Measurements from ENCODE around the gene STXBP5.
"Not testable (repeated sequence)": the region's sequence is repeated elsewhere in the genome, so short reads cannot be mapped to it uniquely, and the experiment has no call there.

The STXBP5 gene

DNA sequence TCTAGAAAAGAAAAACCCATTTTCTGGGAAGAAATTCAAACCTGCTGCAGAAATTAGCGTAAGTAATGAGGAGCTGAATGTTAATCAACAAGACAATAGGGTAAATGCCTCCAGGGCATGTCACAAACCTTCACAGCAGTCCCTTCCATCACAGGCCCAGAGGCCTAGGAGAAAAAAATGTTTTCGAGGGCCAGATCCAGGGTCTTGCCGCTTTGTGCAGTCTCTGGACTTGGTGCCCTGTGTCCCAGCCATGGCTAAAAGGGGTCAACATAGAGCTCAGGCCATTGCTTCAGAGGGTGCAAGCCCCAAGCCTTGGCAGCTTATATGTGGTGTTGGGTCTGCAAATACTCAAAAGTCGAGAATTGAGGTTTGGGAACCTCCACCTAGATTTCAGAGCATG is 99.8 kb downstream of the STXBP5 start:
- DNase-seq = no peak

DNA sequence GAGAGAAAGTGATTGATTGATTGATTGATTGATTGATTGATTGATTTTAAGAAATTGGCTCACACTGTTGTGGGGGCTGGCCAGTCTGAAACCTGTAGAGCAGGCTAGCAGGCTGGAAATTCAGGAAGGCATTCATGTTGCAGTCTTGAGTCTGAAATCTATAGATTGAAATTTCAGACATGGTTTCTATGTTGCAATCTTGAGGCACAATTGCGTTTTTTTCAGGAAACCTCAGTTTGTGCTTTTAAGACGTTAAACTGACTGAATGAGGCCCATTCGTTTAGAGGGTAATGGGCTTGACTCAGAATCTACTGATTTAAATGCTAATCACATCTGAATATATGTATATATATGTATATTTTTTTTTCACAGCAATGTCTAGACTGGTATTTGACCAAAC is 106.3 kb downstream of the STXBP5 start:
- no peak for DNase-seq

GRCh38 chr6:147311218-147311617 is 107.0 kb downstream of the STXBP5 start:
- no peak for DNase-seq

DNA sequence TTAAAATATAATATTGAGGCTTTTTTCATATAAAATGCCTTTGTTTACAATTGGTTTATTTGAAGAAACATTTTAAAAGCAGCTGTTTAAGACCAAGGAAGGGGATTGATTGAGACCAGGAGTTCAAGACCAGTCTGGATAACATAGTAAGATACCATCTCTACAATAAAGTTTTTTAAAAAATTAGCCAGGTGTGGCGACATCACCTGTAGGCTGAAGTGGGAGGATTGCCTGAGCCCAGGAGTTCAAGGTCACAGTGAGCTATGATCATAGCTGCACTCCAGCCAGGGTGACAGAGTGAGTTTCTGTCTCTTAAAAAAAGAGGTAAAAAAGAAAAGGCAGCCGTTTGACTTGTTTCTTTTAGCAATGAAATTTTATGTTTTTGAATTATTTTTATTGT is 117.0 kb downstream of the STXBP5 start:
- DNase-seq = no peak

- DNase-seq = no peak
These were observed 118.3 kb downstream of the STXBP5 start for GRCh38 chr6:147322299-147323162.

DNA sequence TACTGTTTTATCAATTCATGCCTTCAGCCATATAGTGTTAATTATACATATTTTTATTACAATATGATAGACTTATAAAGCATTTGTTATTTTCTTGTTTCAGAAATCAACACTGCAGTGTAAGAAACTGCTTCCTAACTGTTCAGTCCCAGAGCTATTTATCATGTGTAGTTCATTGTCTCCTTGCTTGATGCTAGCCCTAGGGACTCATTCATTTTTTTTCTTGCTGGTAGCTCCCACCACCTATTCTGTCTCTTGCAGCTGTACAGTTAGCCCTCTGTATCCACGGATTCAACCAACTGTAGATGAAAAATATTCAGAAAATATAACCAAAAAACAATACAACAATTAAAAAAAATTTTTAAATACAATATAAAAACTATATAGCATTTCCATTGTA is 121.3 kb downstream of the STXBP5 start:
- no peak for DNase-seq

- DNase-seq = no peak
These were observed 127.2 kb downstream of the STXBP5 start for GRCh38 chr6:147331401-147331800.

- no peak for DNase-seq
These were observed 133.7 kb downstream of the STXBP5 start for GRCh38 chr6:147337921-147338320.

DNA sequence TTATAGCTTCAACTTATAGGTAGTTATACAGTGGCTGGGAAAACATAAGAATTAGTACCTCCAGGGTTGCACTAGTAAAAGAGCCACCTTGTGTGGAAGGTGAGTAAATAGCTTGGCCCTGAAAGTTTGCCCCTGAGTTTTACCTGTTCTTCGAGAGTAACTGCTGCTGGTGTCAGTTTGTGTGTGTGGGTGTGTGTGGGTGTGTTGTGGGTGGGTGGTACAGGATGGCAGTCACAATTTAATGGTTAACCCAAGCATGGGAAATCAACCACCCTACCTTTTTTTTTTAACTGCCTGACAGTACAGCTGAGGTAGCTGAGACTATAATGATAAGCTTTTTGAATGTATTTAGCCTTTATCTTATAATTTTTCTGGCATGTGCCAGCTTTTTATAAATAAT is 137.3 kb downstream of the STXBP5 start:
- no peak for DNase-seq

DNA sequence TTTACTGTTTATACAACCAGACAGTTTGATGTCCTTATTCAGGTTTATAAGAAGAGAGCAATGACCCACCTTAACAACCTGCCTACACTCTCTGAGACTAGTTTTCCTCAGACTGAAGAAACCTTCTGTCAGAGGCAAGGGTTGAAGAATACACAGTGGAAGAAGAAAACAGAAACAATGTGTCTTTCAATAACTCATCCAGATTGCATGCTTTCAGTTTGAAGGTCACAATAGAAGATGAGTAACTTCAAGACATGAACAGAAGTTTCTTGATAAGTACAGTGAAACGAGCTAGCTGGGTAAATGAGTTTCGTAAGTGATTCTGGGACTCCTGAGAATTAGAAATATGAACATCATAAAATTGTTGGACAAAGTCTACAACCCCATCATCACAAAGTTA is 141.7 kb downstream of the STXBP5 start:
- no peak for DNase-seq

DNA sequence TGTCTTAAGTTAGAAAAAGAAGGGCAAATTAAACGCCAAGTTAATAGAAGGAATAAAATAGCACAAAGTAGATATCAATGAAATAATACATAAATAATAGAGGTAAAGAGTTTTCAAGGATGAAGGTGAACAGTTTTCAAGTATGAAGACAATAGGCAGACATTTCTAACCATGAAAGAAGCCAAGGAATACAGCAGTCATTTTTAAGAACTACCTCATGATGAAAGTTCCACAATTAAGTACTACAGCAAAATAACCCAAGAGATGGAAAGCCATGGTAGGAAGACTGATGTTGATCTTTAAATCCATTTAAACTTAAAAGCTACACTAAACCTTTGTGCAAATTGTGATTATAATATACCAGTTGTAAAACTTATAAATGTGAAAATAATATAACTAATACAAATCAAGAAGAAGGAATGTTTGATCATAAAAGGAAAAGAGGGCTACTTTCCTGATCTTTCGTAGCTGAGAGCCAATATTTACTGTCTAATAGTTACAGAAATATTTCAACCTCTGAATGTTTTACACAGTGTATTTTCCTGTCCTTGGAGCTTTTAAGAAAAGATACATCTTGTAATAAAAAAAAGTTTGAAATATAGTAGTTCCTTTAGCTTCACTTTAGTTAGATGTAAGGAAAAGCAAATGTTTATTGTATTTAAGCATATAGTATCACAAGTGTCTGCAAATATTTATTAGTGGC is 143.1 kb downstream of the STXBP5 start:
- no peak for DNase-seq

DNA sequence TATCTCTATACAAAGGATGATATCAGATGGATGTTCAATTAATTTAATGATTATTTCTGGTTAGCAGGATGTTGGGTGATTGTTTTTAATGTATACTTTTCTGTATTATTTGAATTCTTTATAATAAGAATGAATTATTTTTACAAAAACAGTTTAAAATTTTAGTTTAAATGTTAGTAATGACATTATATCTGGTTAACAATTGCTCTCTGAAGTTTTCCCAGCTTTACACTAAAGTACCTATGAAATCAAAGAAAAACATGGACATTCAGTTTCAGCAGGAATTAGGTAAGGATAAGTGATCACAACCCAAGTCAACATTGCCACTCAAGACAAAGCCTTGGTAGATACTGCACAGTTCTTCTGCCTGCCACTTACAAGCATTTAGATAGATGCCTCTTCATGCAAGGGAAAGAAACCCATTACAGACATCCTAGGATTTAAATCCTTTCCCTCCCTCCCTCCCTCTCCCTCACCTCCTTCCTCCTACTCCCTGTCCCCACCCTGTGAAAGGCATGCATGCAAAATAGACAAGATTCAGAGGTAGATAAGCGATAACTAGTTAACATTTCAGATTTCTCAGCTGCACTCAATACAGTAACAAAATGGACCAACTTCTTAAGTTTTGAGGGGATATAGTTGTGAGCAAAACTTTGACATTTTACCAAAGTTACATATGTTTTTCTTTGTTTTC is 143.8 kb downstream of the STXBP5 start:
- no peak for DNase-seq

- no peak for DNase-seq
These were observed 157.2 kb downstream of the STXBP5 start for GRCh38 chr6:147361311-147361981.

DNA sequence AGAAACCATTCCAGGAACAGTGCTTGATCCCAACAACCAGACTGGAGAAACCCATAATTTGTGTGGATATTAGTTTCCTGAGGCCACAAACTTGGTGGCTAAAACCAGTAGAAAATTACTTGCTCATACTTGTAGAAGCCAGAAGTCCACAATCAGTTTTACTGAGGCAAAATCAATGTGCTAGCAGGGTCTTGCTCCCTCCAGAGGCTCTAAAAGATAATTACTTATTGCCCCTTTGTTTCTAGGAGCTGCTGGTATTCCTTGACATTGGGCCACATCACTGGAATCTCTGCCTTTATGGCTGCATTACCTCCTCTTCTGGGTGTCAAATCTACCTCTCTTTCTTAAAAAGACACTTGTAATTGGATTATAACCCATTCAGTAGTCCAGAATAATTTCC is 162.1 kb downstream of the STXBP5 start:
- no peak for DNase-seq

GRCh38 chr6:147371325-147371724 is 167.1 kb downstream of the STXBP5 start:
- DNase-seq = no peak

DNA sequence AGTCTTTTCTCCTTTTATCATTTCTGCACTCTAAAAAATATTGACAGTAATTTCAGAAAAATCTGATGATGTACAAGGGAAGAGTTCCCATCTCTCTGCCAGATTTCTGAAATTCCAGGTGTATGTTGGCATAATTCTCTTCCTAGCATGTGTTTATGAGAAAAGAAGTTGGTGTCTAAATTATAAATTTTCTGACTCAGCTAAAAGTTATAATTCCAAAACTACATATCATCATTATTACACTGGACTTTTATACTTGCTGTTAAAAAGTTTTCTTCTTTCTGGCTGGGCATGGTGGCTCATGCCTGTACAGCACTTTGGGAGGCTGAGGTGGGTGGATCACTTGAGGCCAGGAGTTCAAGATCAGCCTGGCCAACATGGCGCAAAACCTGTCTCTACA is 168.6 kb downstream of the STXBP5 start:
- no peak for DNase-seq

DNA sequence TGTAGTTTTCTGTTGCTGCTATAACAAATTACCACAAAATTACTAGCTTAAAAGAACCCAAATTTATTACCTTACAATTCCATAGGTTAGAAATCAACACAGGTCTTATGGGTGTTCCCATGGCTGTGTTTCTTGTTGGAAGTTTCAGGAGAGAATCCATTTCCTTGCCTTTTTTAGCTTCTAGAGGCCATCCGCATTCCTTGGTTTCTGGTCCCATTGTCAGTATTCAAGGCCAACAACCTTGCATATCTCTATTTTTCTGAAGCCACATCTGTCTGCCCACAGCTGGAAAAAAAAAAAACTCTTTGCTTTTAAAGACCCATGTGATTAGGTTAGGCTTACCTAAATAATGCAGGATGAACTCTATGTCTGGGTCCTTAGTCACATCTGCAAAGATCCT is 174.6 kb downstream of the STXBP5 start:
- no peak for DNase-seq

DNA sequence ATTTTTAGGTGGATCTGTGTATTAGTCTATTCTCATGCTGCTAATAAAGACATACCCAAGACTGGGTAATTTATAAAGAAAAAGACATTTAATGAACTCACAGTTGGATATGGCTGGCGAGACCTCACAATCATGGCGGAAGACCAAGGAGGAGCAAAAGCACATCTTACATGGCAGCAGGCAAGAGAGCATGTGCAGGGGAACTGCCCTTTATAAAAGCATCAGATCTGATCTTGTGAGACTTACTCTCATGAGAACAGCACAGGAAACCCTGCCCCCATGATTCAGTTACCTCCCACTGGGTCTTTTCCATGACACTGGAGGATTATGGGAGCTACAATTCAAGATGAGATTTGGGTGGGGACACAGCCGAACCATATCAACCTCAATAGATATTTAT is 176.6 kb downstream of the STXBP5 start:
- not testable (repeated sequence) for DNase-seq

GRCh38 chr6:147381712-147382111 is 177.5 kb downstream of the STXBP5 start:
- no peak for DNase-seq

- DNase-seq = no peak
These were observed 178.8 kb downstream of the STXBP5 start for GRCh38 chr6:147382945-147383554.

DNA sequence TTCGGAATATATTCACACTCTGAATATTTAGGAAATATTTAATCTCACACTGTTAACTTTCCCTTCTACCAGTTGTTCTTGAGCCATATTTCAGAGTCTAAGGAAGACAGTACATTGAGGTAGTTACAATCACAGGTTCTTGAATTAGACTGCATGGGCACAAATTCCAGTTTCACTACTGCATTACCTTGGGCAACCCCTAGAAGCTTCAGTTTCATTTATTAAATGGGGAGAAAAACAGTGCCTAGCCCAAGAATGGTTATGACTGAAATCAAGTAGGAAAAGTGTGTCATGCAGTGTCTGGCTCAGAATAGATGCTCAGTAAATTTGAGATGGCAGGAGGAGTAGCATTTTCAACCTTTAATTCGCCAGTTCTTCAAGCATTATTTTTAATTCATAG is 179.8 kb downstream of the STXBP5 start:
- no peak for DNase-seq
